Limb (tissue), 2 donors: ENCODE data around the gene LLGL2.

ENCODE experiments used
- DNase-seq, 2 donors: peaks; one replicate each; pipeline ENCODE4 v3.0.0-alpha.2; 2016; ENCODE audit errors: extremely low spot score in 2 of 2

Gene LLGL2

GRCh38 chr17:75521290-75521689, 4.2 kb upstream of the LLGL2 start:
- DNase-seq: no peak

- DNase-seq: no peak
These were observed 3.4 kb upstream of the LLGL2 start for GRCh38 chr17:75521951-75522727.

- no peak for DNase-seq
These were observed 1.9 kb upstream of the LLGL2 start for GRCh38 chr17:75523647-75524046.

- DNase-seq: no peak
These were observed 1.1 kb upstream of the LLGL2 start for GRCh38 chr17:75524269-75524969.

GRCh38 chr17:75525806-75526554, 483 bp downstream of the LLGL2 start:
- DNase-seq: no peak

GRCh38 chr17:75526555-75527270, 1.2 kb downstream of the LLGL2 start:
- DNase-seq: no peak

GRCh38 chr17:75530837-75531720, 5.6 kb downstream of the LLGL2 start:
- DNase-seq: no peak

GRCh38 chr17:75531721-75532072, 6.2 kb downstream of the LLGL2 start:
- DNase-seq: no peak

GRCh38 chr17:75535119-75535537, 9.6 kb downstream of the LLGL2 start:
- no peak for DNase-seq

- DNase-seq: no peak
These were observed 10.4 kb downstream of the LLGL2 start for GRCh38 chr17:75535871-75536270.

- DNase-seq: no peak
These were observed 10.9 kb downstream of the LLGL2 start for GRCh38 chr17:75536366-75536765.

GRCh38 chr17:75539967-75540729, 14.7 kb downstream of the LLGL2 start:
- no peak for DNase-seq

GRCh38 chr17:75540923-75541503, 15.5 kb downstream of the LLGL2 start:
- no peak for DNase-seq

- DNase-seq: no peak
These were observed 16.7 kb downstream of the LLGL2 start for GRCh38 chr17:75542229-75542628.

GRCh38 chr17:75542728-75543336, 17.3 kb downstream of the LLGL2 start:
- no peak for DNase-seq

- no peak for DNase-seq
These were observed 18.8 kb downstream of the LLGL2 start for GRCh38 chr17:75544250-75544649.

GRCh38 chr17:75546181-75546580, 20.7 kb downstream of the LLGL2 start:
- DNase-seq: no peak

GRCh38 chr17:75547091-75547490, 21.6 kb downstream of the LLGL2 start:
- no peak for DNase-seq

- no peak for DNase-seq
These were observed 23.3 kb downstream of the LLGL2 start for GRCh38 chr17:75548813-75549212.
